ENCODE results near the gene FGD3.
"Not testable (repeated sequence)": the region's sequence is repeated elsewhere in the genome, so short reads cannot be mapped to it uniquely, and the experiment has no call there.

Gene FGD3

GRCh38 chr9:93010056-93010455 lies 62.7 kb downstream of the FGD3 start:
- DNase-seq (ENCODE audit: low spot score) = no peak

DNA sequence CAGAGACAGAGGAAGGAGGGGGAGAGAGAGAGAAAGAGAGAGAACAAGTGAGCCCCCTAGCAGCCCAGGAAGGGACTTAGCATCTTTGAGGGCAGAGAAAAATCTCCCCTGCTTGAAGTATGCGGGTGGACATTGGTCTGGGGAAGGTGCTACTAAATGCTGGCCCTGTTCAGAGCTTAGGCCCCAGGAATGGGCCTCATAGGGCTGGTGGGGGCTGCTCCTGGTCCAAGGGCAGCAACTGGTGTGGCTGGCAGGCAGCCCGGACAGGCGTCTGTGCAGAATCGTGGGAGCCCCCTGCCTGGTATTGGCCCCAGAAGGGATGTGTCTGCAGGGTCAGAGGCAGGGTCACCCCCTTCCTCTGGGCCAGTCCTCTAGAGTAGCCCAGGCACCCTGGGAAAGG lies 63.4 kb downstream of the FGD3 start:
- DNase-seq (ENCODE audit: low spot score) = no peak

GRCh38 chr9:93011114-93011513 lies 63.8 kb downstream of the FGD3 start:
- DNase-seq (ENCODE audit: low spot score) = no peak

DNA sequence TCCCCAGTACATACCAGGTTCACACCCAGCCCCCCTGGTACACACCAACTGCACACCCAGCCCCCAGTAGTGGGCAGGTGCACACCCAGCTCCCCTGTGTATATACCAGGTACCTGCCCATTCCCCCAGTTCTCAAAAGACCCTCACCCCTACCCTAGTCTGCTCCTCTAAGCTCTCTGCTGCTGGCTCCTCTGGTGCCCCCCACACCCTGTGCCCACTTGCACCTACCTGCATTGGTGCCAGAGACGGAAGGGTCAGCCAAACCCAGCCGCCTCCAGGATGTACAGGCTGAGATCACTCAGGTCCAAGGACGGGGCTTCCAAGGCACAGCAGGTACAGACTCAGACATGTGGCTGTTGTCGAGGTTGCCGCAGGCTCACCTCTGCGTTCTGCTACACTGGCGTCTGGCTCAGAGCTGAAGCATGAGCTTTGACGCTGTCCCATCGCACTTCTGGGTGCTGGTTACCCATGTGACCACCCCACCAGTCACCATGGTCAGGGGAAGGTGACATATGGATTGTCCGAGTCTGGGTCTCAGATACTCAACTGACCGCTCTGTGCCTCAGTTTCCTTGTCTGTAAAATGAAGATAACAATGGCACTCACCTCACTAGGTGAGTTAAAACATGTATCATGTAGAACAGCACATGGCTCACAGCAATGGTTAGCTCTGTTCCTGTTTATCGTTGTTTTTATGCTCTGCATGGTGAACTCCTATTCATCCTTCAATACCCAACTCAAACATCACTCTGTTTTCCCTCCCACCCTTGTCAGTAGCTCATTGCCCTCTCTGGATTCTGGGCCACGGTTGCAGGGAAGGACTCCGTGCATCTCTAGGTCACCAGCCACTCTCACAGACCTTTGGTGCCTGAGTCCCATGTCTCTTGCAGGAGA lies 65.9 kb downstream of the FGD3 start:
- no peak for DNase-seq (ENCODE audit: low spot score)

GRCh38 chr9:93013856-93014582 lies 66.7 kb downstream of the FGD3 start:
- DNase-seq (ENCODE audit: low spot score) = no peak

GRCh38 chr9:93015190-93015589 lies 67.9 kb downstream of the FGD3 start:
- DNase-seq (ENCODE audit: low spot score) = not testable (repeated sequence)

DNA sequence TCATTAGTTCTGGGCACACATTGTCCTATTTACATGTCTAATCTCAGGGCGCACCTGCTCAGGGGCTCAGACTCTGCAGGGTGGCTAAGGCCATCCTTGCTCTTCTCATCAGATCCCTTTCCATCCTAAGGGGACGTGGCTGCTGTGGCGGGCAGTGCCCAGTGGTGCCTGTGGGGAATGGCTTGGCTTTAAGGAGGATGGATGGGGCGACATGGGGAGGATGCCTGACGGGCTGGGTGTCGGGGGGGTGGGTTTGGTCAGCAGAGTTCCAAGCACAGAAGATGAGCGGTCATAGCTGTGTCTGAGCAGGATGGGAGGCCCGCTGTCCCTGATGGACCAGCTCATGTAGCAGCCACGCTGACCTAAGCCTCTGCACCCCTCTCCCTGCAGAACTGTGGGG lies 70.3 kb downstream of the FGD3 start:
- no peak for DNase-seq (ENCODE audit: low spot score)

DNA sequence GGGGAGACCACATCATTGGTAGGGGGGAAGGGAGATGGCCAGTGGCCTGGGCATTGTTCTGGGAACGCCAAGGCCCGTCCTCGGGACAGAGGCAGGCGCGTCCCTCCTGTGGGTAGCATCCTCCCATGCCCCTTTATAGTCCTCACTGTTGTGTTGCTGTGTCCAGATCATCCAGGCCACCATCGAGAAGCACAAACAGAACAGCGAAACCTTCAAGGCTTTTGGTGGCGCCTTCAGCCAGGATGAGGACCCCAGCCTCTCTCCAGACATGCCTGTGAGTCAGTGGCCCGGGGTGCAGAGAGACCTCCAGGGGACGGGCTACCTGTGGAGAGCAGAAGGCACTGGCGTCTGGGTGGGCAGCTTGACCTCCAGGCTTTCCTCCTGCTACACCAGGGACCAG lies 72.8 kb downstream of the FGD3 start:
- DNase-seq (ENCODE audit: low spot score) = no peak

GRCh38 chr9:93020771-93021670 lies 73.7 kb downstream of the FGD3 start:
- no peak for DNase-seq (ENCODE audit: low spot score)

DNA sequence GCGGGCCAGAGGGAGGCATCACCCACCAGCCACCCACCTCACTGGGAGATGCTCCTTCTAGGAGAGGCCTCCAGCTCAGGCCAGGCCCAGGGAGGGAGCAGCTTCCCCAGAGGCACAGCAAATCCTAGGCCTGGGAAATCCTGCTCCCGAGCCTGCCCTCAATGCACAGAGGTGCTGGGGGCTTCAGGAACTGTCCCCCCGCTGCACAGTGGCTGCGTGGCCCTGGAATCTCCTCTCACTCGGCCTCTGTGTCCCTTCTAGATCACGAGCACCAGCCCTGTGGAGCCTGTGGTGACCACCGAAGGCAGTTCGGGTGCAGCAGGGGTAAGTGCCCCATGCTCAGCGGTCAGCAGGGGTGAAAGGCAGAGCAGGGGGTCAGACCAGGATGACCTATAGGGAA lies 74.7 kb downstream of the FGD3 start:
- DNase-seq (ENCODE audit: low spot score) = no peak

- DNase-seq (ENCODE audit: low spot score) = no peak
Measured at GRCh38 chr9:93022721-93023520, 75.6 kb downstream of the FGD3 start.

DNA sequence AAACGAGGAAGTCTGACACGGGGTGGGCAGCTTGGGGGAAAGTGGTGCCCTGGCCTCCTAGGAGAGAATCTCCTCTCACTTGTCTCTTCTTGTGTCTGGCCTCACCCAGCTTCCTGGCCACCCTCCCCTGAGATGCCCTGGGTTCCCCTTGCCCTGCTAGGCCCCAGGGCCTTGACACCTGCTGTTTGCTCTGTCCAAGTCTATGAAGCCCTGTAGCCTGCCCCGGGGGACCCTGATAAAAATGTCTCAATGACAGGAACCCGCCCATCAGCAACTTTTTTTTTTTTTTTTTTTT lies 76.1 kb downstream of the FGD3 start:
- no peak for DNase-seq (ENCODE audit: low spot score)

GRCh38 chr9:93024646-93024910 lies 77.3 kb downstream of the FGD3 start:
- no peak for DNase-seq (ENCODE audit: low spot score)

- no peak for DNase-seq (ENCODE audit: low spot score)
Measured at GRCh38 chr9:93024986-93025630, 77.8 kb downstream of the FGD3 start.

DNA sequence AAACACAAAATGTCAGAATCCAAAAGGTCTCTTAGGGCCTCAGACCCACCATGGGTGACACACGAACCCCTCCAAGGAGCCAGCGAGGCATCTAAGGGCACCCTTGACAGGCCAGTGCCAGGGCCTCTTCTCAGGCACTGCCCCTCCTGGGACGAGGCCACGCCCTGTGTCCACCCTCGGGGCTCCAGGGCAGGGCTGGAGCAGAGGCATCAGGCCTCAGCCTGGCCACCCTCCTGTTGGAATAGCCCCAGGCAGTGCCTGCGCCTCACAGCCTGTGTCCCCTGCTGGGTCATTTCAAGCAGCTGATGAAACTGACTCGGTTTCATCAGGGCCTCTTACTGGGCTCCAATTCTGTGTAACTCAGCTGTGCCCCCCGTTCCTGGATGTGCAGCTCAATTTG lies 78.4 kb downstream of the FGD3 start:
- no peak for DNase-seq (ENCODE audit: low spot score)

DNA sequence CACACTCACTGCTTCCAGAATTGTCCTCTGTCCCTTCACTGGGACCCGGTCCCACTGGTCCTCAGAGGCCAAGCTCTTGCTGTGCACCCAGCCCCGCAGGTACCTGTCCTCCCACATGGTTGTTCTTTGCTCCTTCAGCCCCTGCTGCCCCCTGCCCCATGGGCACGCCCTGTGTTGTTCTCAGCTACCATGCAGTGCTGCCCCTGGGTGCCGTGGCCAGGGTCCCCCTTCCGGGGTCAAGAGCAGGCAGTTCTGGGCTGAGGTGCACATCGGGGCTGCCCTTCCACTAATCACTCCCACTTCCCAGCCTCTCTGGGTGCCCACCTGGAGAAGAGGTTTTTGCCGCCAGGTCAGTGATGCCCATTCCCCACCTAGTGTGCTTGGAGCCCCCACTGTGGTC lies 79.3 kb downstream of the FGD3 start:
- no peak for DNase-seq (ENCODE audit: low spot score)

DNA sequence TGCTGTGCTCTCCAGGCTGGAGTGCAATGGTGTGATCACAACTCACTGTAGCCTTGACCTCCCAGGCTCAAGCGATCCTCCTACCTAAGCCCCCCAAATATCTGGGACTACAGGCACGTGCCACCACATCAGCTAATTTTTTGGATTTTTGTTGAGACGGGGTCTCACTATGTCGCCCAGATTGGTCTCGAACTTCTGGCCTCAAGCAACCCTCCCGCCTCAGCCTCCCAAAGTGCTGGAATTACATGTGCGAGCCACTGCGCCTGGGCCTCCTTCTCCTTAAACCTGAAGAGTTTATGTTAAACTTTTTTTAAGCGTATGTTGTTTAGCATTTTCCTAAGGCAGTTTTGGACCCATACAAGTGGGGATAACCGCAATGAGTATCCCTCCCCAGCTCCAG lies 80.4 kb downstream of the FGD3 start:
- DNase-seq (ENCODE audit: low spot score) = no peak

GRCh38 chr9:93028448-93029006 lies 81.2 kb downstream of the FGD3 start:
- DNase-seq (ENCODE audit: low spot score) = no peak

DNA sequence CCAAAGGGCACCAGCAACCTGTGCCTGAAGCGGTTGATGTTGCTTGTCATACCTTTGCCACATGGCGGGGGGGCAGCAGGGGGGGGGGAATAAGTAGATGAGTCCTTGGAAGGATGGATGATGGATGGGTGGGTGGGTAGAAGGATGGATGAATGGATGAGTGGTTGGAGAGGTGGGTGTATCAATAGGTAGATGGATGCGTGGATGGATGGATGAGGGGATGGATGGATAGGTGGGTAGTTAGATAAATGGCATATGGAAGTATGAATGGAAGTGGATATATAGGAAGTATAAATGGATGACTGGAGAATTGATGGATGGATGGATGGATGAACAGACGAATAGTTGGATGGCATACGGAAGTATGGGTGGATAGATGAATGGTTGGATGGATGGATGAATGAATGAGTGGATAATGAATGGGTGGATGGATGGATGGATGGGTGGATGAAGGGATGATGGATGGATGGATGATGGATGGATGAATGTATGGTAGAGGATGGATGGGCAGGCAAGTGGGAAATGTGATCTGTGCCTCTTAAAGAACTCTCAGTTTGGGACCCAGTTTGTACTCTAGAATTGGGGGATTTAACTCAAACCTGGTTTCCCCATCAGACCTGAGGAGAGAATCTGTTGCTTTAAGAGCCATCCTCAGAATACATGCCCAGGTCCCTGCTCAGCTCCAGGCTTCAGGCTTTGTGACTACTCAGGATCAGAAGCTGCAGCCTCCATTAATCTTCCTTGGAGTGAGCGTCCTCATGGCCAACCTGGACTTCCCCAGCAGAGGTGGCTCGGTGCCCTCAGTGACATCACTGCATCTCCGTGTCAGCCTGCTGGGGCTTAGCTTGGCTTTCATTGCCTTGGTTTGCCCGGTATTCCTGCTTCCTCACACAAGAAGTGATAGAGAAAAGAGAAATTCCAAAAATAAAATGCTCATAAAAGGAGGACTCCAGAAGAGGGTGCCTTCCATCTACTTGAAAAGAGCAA lies 83.6 kb downstream of the FGD3 start:
- DNase-seq (ENCODE audit: low spot score) = no peak

Measured in AG08396 (cell line).